HepG2 (cell line): Measurements from ENCODE around the gene LRRN4CL. TPM values are rescaled to one million over a fixed set of nuclear protein-coding genes. Genes with fewer than 3 reads are reported as not detected.

Source experiments
- CBX1 ChIP-seq: IDR thresholded peaks from one replicate; pipeline ENCODE4 v1.6.1; 2016; ENCODE audit warnings: antibody characterized with exemption, low read depth
- EED ChIP-seq: sonication (generic); formaldehyde crosslinking; IDR thresholded peaks from 2 replicates; pipeline ENCODE4 v1.5.0; 2020; ENCODE audit warnings: mild to moderate bottlenecking, missing genetic modification reagents
- ELF1 ChIP-seq: sonication (generic); formaldehyde crosslinking; IDR thresholded peaks from 2 replicates; pipeline ENCODE4 v1.4.0; 2020; ENCODE audit warnings: missing genetic modification reagents
- FOXK2 ChIP-seq: fragments of 450-650 bp; IDR thresholded peaks from 2 replicates; pipeline ENCODE4 v1.6.1; 2016
- GZF1 ChIP-seq: sonication (generic); formaldehyde crosslinking; IDR thresholded peaks from 2 replicates; pipeline ENCODE4 v1.5.1; 2020; ENCODE audit warnings: mild to moderate bottlenecking, missing genetic modification reagents
- PHF21A ChIP-seq: sonication (generic); formaldehyde crosslinking; IDR thresholded peaks from 2 replicates; pipeline ENCODE4 v1.5.0; 2020; ENCODE audit warnings: mild to moderate bottlenecking, missing genetic modification reagents
- ZBTB2 ChIP-seq: sonication (generic); formaldehyde crosslinking; IDR thresholded peaks from 2 replicates; pipeline ENCODE4 v1.8.0; 2022; ENCODE audit warnings: low read depth, missing genetic modification reagents
- ZHX1 ChIP-seq: sonication (generic); formaldehyde crosslinking; IDR thresholded peaks from 2 replicates; pipeline ENCODE4 v1.8.1; 2022; ENCODE audit warnings: low read depth, mild to moderate bottlenecking, missing genetic modification reagents
- ZKSCAN8 ChIP-seq: IDR thresholded peaks from 2 replicates; pipeline ENCODE4 v1.6.1; 2016; ENCODE audit warnings: borderline replicate concordance, missing genetic modification reagents, missing compliant biosample characterization
- ZNF235 ChIP-seq: sonication (generic); formaldehyde crosslinking; IDR thresholded peaks from 2 replicates; pipeline ENCODE4 v1.8.1; 2023; ENCODE audit warnings: mild to moderate bottlenecking, missing genetic modification reagents, borderline replicate concordance
- ZNF326 ChIP-seq: sonication (generic); formaldehyde crosslinking; IDR thresholded peaks from 2 replicates; pipeline ENCODE4 v1.4.0; 2020; ENCODE audit warnings: missing genetic modification reagents, borderline replicate concordance
- ZNF333 ChIP-seq: sonication (generic); formaldehyde crosslinking; IDR thresholded peaks from 2 replicates; pipeline ENCODE4 v1.4.0; 2020; ENCODE audit warnings: mild to moderate bottlenecking, missing genetic modification reagents, borderline replicate concordance
- ZNF460 ChIP-seq: sonication (generic); formaldehyde crosslinking; IDR thresholded peaks from 2 replicates; pipeline ENCODE4 v1.5.1; 2020; ENCODE audit warnings: missing genetic modification reagents, mild to moderate bottlenecking, borderline replicate concordance
- ZNF597 ChIP-seq: sonication (generic); formaldehyde crosslinking; IDR thresholded peaks from 2 replicates; pipeline ENCODE4 v1.5.0; 2020; ENCODE audit warnings: missing genetic modification reagents
- polyA plus RNA-seq, 8 experiments: library from polyadenylated mRNA; depleted of rRNA in 3 of 8; stranded (reverse) in 7 of 8; unstranded in 1 of 8; fragments of >200 nt; fragmentation: Illumina TruSeq in 4 of 8; extraction: Trizol in 4 of 8; gene quantifications; 2 replicates each; pipeline versions ENCODE4 v1.2.1 to v1.2.3, GENCODE V29; 2011 to 2016; ENCODE audit warnings: low read depth in 4 of 8, missing spikeins in 1 of 8, mixed read lengths in 1 of 8; ENCODE audit not compliant: insufficient read depth in 1 of 8
- total RNA-seq, 5 experiments: library from RNA; depleted of rRNA; stranded (reverse); fragments of >200 nt; fragmentation: Illumina TruSeq; extraction: Trizol; gene quantifications; 2 replicates each; pipeline ENCODE4 v1.2.3, GENCODE V29; 2016; ENCODE audit warnings: low read depth in 1 of 5
- TF ChIP-seq, protein P1 (sequence below): IDR thresholded peaks from 2 replicates; pipeline ENCODE4 v1.6.1; 2016; ENCODE audit warnings: mild to moderate bottlenecking
- TF ChIP-seq, protein P2 (sequence below): IDR thresholded peaks from 2 replicates; pipeline ENCODE4 v1.4.0; 2020; ENCODE audit warnings: mild to moderate bottlenecking, missing genetic modification reagents

The LRRN4CL gene
- total and polyA plus RNA-seq, 2 of the 13 experiments (the other 11 are each of a cell fraction or from before 2014, with no cell fraction given), result 0.11 TPM; not detected in 1

DNA sequence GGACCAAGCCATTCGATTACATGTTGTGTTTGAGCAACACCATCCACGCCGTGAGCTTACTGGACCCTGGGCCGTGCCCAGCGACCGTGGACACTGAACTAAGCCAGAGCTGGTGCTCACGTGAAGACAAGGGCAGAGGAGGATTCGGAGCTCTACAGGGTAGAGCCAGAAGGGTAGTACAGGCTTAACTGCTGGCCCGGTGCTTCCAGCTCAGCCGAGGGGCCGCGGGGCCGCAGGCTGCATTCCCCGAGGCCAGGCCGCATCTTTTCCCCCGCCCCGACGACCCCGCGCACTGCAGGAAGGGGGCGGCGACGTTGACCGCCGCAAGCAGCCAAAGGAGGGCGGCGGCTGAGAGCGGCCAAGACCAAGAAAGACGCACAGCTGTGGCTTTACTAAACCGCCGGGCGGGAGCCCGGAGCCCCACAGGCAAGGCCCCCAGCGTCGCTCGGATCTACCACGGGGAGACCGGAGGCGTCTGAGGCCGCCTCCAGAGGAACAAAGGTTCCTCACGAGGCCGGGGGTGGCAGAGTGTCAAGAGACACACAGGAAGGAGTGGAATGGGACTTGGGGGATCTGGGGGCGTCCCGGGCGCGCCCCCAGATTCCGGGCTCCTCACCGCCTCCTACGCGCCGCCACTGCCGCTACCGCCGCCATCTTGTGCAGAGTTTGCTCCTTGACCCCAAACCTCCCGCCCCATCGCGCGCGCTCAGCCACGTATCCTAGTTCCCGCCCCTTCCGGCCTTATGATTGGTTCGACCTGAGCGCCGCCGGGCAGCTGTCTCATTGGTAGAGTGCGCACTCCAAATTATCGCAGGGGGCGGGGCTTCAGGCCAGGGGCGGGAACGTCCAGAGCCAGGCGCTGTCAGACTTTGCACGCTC is 43.1 kb downstream of the LRRN4CL start, which contains the start of gene GANAB (continued):
- TF ChIP-seq ELF1 (peak; percentile 48; the same call in 1 of the 2 replicates), ZNF333 (CRISPR knock-in tag) (0 out of 2 replicates have a peak, but pooled peaks have one; percentile 60), ZNF460 (CRISPR knock-in tag) (peak; percentile 17; the same call in 1 of the 2 replicates), PHF21A (CRISPR knock-in tag) (no peak), FOXK2 (no peak), ZHX1 (CRISPR knock-in tag) (0 out of 2 replicates have a peak, but pooled peaks have one; percentile 44), ZNF326 (CRISPR knock-in tag) (no peak), CBX1 (no peak), ZNF597 (CRISPR knock-in tag) (no peak), ZNF235 (CRISPR knock-in tag) (0 out of 2 replicates have a peak, but pooled peaks have one; percentile 73), EED (CRISPR knock-in tag) (no peak), ZBTB2 (peak; percentile 54; the same call in 1 of the 2 replicates), GZF1 (no peak), ZKSCAN8 (CRISPR knock-in tag) (no peak)
- TF ChIP-seq, protein P1, sequence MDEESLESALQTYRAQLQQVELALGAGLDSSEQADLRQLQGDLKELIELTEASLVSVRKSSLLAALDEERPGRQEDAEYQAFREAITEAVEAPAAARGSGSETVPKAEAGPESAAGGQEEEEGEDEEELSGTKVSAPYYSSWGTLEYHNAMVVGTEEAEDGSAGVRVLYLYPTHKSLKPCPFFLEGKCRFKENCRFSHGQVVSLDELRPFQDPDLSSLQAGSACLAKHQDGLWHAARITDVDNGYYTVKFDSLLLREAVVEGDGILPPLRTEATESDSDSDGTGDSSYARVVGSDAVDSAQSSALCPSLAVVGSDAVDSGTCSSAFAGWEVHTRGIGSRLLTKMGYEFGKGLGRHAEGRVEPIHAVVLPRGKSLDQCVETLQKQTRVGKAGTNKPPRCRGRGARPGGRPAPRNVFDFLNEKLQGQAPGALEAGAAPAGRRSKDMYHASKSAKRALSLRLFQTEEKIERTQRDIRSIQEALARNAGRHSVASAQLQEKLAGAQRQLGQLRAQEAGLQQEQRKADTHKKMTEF (CRISPR knock-in tag), result peak; percentile 79
- TF ChIP-seq, protein P2, sequence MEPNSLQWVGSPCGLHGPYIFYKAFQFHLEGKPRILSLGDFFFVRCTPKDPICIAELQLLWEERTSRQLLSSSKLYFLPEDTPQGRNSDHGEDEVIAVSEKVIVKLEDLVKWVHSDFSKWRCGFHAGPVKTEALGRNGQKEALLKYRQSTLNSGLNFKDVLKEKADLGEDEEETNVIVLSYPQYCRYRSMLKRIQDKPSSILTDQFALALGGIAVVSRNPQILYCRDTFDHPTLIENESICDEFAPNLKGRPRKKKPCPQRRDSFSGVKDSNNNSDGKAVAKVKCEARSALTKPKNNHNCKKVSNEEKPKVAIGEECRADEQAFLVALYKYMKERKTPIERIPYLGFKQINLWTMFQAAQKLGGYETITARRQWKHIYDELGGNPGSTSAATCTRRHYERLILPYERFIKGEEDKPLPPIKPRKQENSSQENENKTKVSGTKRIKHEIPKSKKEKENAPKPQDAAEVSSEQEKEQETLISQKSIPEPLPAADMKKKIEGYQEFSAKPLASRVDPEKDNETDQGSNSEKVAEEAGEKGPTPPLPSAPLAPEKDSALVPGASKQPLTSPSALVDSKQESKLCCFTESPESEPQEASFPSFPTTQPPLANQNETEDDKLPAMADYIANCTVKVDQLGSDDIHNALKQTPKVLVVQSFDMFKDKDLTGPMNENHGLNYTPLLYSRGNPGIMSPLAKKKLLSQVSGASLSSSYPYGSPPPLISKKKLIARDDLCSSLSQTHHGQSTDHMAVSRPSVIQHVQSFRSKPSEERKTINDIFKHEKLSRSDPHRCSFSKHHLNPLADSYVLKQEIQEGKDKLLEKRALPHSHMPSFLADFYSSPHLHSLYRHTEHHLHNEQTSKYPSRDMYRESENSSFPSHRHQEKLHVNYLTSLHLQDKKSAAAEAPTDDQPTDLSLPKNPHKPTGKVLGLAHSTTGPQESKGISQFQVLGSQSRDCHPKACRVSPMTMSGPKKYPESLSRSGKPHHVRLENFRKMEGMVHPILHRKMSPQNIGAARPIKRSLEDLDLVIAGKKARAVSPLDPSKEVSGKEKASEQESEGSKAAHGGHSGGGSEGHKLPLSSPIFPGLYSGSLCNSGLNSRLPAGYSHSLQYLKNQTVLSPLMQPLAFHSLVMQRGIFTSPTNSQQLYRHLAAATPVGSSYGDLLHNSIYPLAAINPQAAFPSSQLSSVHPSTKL (CRISPR knock-in tag), result peak; percentile 29; the same call in 1 of the 2 replicates
